K562 (cell line): ENCODE results near the gene BBLN. TPM values are rescaled to one million over a fixed set of nuclear protein-coding genes. Genes with fewer than 3 reads are reported as not detected.

Experiments
- DNMT1 ChIP-seq: fragments of 450-650 bp; IDR thresholded peaks from 2 replicates; pipeline ENCODE4 v1.6.1; 2016; ENCODE audit warnings: antibody characterized with exemption, mild to moderate bottlenecking
- E2F3 ChIP-seq: fragments of 250-450 bp; sonication (Bioruptor Pico); IDR thresholded peaks from 2 replicates; pipeline ENCODE4 v1.4.0; 2020; ENCODE audit warnings: mild to moderate bottlenecking
- ESRRB ChIP-seq: fragments of 250-450 bp; sonication (Bioruptor Pico); IDR thresholded peaks from 2 replicates; pipeline ENCODE4 v1.5.0; 2020; ENCODE audit warnings: mild to moderate bottlenecking, moderate library complexity, borderline replicate concordance
- FOXJ2 ChIP-seq: fragments of 200-800 bp; sonication (Bioruptor generic); IDR thresholded peaks from 2 replicates; pipeline ENCODE4 v1.6.1; 2016; ENCODE audit warnings: missing genetic modification characterization, missing compliant biosample characterization
- GATAD2B ChIP-seq: fragments of 450-650 bp; IDR thresholded peaks from 2 replicates; pipeline ENCODE4 v1.6.1; 2017; ENCODE audit warnings: mild to moderate bottlenecking, borderline replicate concordance
- HDAC3 ChIP-seq: fragments of 450-650 bp; IDR thresholded peaks from 2 replicates; pipeline ENCODE4 v1.6.1; 2018; ENCODE audit warnings: borderline replicate concordance, mild to moderate bottlenecking, moderate library complexity; ENCODE audit not compliant: partially characterized antibody
- HLTF ChIP-seq: fragments of 450-650 bp; IDR thresholded peaks from 2 replicates; pipeline ENCODE4 v1.6.1; 2016
- NCOA6 ChIP-seq: fragments of 450-650 bp; IDR thresholded peaks from 2 replicates; pipeline ENCODE4 v1.6.1; 2017; ENCODE audit warnings: mild to moderate bottlenecking
- NFATC3 ChIP-seq: fragments of 450-650 bp; IDR thresholded peaks from 2 replicates; pipeline ENCODE4 v1.6.1; 2017; ENCODE audit warnings: mild to moderate bottlenecking
- NFE2 ChIP-seq: IDR thresholded peaks from 2 replicates; pipeline ENCODE4 v1.6.1; 2014; ENCODE audit warnings: antibody characterized with exemption, low read depth
- NFIX ChIP-seq: fragments of 250-450 bp; sonication (Bioruptor Pico); IDR thresholded peaks from 2 replicates; pipeline ENCODE4 v1.4.0; 2020; ENCODE audit warnings: low read depth, mild to moderate bottlenecking, moderate library complexity
- RAD51 ChIP-seq: fragments of 450-650 bp; IDR thresholded peaks from 2 replicates; pipeline ENCODE4 v1.7.1; 2016; ENCODE audit warnings: low read depth, mild to moderate bottlenecking, borderline replicate concordance
- RUNX1 ChIP-seq: sonication (generic); IDR thresholded peaks from 2 replicates; pipeline ENCODE4 v1.6.1; 2016; ENCODE audit warnings: antibody characterized with exemption, low read depth
- SIN3A ChIP-seq, 2 experiments: fragments of 150-350 bp in 1 of 2; IDR thresholded peaks; 2 replicates each; pipeline ENCODE4 v1.6.1; 2011 to 2016; ENCODE audit warnings: borderline replicate concordance in 2 of 2, low read depth in 2 of 2, low read length in 2 of 2, mild to moderate bottlenecking in 2 of 2, moderate library complexity in 2 of 2; ENCODE audit not compliant: control insufficient read depth in 1 of 2
- SMAD3 ChIP-seq: fragments of 450-650 bp; formaldehyde crosslinking; conservative IDR thresholded peaks from 2 replicates; pipeline ENCODE4 v1.4.0; 2020; ENCODE audit warnings: mild to moderate bottlenecking
- SNIP1 ChIP-seq: fragments of 450-650 bp; IDR thresholded peaks from 2 replicates; pipeline ENCODE4 v1.7.1; 2017; ENCODE audit warnings: low read depth, mild to moderate bottlenecking
- USF1 ChIP-seq: sonication (generic); formaldehyde crosslinking; IDR thresholded peaks from 2 replicates; pipeline ENCODE4 v1.9.0; 2022; ENCODE audit warnings: mild to moderate bottlenecking, missing genetic modification reagents
- USF2 ChIP-seq: sonication (generic); formaldehyde crosslinking; IDR thresholded peaks from 2 replicates; pipeline ENCODE4 v1.5.0; 2020; ENCODE audit warnings: missing genetic modification reagents
- ZBTB26 ChIP-seq: fragments of 450-650 bp; formaldehyde crosslinking; IDR thresholded peaks from 2 replicates; pipeline ENCODE4 v1.4.0; 2022; ENCODE audit warnings: missing genetic modification characterization
- ZFX ChIP-seq: sonication (generic); formaldehyde crosslinking; IDR thresholded peaks from 2 replicates; pipeline ENCODE4 v1.8.0; 2022; ENCODE audit warnings: mild to moderate bottlenecking, missing genetic modification reagents, moderate library complexity
- ZNF224 ChIP-seq: sonication (generic); formaldehyde crosslinking; IDR thresholded peaks from 2 replicates; pipeline ENCODE4 v1.8.0; 2022; ENCODE audit warnings: mild to moderate bottlenecking, missing genetic modification reagents
- ZNF512 ChIP-seq: IDR thresholded peaks from 2 replicates; pipeline ENCODE4 v1.6.1; 2016; ENCODE audit warnings: missing genetic modification characterization, missing compliant biosample characterization
- polyA plus RNA-seq, 8 experiments: library from polyadenylated mRNA; depleted of rRNA in 4 of 8; stranded (reverse) in 5 of 8; unstranded in 3 of 8; fragments of >200 nt; fragmentation: Nextera tagmentation in 2 of 8; fragmentation: Illumina TruSeq in 1 of 8; extraction: Ambion mirVana in 2 of 8; extraction: Trizol in 1 of 8; gene quantifications; 2 replicates each; pipeline versions ENCODE4 v1.2.1 to v1.2.3, GENCODE V29; 2011 to 2014; ENCODE audit warnings: inconsistent platforms in 1 of 8, missing spikeins in 1 of 8
- total RNA-seq, 7 experiments: library from RNA; depleted of rRNA in 6 of 7; stranded (reverse); fragments of >200 nt in 6 of 7; fragmentation: Illumina TruSeq in 2 of 7; extraction: Trizol in 2 of 7; gene quantifications; 2 replicates each; pipeline versions ENCODE4 v1.2.1 to v1.2.3, GENCODE V29; 2011 to 2021; ENCODE audit warnings: low replicate concordance in 1 of 7
- TF ChIP-seq, protein P1 (sequence below): IDR thresholded peaks from 2 replicates; pipeline ENCODE4 v1.6.1; 2011; ENCODE audit warnings: borderline replicate concordance, low read depth, mild to moderate bottlenecking, moderate library complexity, low read length; ENCODE audit not compliant: insufficient read depth, poor library complexity, severe bottlenecking

The BBLN gene
- total and polyA plus RNA-seq, 9 of the 15 experiments (the other 6 are each of a cell fraction or from before 2014, with no cell fraction given): 4.2 to 331 (median 87.1) TPM

GRCh38 chr9:128203024-128203706 lies 43.1 kb downstream of the BBLN start, which contains the start of gene DNM1 (continued):
- TF ChIP-seq ZBTB26 (CRISPR knock-in tag) (0 out of 2 replicates have a peak, but pooled peaks have one; percentile 60), NFIX (CRISPR knock-in tag) (no peak), SIN3A (IDR thresholded peaks at IDR 0.05; ENCODE audit: borderline replicate concordance in 2 of 2, control insufficient read depth in 1 of 2, low read depth in 2 of 2, low read length in 2 of 2) (no peak; a peak in 2 of 4 replicates), GATAD2B (no peak), NFE2 (no peak), DNMT1 (no peak), USF2 (CRISPR knock-in tag) (no peak), NFATC3 (no peak), HDAC3 (no peak), SNIP1 (no peak), USF1 (no peak), ZNF512 (tag) (no peak), RUNX1 (no peak), ZFX (CRISPR knock-in tag) (no peak), E2F3 (peak; percentile 46; the same call in 1 of the 2 replicates), FOXJ2 (tag) (no peak), RAD51 (no peak), ZNF224 (CRISPR knock-in tag) (no peak), SMAD3 (CRISPR knock-in tag) (0 out of 2 replicates have a peak, but pooled peaks have one; percentile 40), NCOA6 (no peak), HLTF (no peak), ESRRB (CRISPR knock-in tag) (no peak)
- TF ChIP-seq, protein P1, sequence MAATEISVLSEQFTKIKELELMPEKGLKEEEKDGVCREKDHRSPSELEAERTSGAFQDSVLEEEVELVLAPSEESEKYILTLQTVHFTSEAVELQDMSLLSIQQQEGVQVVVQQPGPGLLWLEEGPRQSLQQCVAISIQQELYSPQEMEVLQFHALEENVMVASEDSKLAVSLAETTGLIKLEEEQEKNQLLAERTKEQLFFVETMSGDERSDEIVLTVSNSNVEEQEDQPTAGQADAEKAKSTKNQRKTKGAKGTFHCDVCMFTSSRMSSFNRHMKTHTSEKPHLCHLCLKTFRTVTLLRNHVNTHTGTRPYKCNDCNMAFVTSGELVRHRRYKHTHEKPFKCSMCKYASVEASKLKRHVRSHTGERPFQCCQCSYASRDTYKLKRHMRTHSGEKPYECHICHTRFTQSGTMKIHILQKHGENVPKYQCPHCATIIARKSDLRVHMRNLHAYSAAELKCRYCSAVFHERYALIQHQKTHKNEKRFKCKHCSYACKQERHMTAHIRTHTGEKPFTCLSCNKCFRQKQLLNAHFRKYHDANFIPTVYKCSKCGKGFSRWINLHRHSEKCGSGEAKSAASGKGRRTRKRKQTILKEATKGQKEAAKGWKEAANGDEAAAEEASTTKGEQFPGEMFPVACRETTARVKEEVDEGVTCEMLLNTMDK: no peak
